Measurements from ENCODE around the gene TNXB.
"Not testable (repeated sequence)": the region's sequence is repeated elsewhere in the genome, so short reads cannot be mapped to it uniquely, and the experiment has no call there.

TNXB gene

DNA sequence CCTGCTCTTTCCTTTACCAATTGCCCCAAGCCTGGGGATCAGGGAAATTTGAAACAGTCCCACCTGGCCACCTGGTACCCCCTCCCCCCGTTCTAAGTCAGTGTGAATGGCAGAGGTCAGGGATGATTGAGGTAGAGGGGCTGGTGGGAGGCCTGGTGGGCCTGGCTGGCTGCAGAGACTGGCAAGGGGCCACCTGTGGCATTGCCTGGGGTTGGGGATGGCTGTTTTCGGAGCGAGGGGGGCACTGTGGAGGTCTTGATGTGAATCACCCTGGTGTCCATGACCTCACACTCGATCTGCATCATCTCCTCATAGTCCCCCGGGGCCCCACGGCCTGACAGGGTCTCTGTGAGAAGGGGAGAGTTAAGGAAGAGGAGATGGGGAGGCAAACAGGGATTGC is 6.5 kb upstream of the TNXB start:
- H3K4me3 ChIP-seq (ENCODE audit: low read depth, low read length) = no peak overlapping the region
- DNase-seq (ENCODE audit: low read depth) = no peak

DNA sequence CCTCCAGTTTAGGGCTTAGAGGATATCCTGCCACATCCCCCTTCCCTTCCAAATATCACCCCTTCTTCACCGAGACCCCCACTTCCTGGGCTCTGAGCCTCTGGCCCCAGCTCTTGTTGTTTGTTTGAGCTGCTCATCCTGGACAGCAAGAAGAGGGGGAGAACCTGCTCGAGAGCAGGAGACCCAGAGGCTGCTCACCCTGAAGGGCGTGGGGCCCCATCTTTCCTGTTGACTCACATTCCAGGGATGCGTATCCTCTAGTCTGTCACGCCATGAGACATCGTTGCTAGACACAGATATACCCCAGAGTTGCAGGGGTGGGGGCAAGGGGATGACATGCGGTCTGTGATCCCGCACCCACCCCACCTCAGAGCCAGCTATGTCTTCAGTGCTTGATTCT is 5.7 kb upstream of the TNXB start:
- DNase-seq (ENCODE audit: low read depth) = no peak

DNA sequence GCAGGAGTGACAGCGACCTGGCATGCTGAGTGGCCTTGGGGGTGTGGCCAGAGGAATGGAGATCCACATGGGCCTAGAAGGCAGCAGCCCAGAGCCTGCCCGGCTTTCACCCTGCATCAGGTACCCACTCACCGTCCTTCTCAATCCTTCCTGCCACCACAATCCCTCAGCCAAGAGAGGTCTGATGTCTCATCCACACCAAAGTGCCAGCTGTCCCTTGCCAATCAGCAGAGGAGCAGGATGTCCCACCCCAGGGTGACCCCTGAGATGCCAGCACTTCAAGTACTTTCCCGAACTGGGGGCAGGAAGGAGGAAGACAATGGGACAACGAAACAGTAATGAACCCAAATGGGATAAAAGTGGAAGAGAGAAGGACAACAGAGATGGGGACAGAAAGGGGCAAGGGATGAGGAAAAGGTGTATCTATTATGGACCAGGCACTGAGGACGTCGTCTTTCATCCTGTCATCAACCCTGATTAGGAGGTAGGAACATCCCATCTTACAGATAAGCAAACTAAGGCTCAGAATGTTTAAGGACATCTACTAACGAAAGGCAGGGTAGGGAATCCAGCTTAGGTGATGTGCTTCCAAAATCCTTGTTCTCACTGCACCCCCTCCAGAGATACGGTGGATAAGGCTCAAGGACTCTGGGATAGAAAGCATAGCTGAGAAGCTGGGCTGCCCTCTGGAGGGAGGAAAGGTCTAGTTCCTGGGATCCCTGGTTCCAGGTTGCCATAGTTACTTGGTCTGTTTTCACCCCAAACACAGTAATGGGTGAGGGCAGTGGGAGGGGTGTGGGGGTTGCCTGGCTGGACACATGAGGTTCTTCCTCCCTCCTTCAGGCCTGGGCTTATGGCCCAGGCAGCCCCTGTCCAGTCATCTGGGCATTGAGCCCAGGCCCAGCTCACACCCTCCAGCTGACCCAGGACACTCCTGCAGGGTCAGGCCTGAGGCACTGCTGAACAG is 4.5 kb upstream of the TNXB start:
- peak; percentile 63 for DNase-seq (ENCODE audit: low read depth)
- no peak overlapping the region for H3K4me3 ChIP-seq (ENCODE audit: low read depth, low read length)

More for the DNA sequence above, 5.7 kb upstream of the TNXB start:
- no peak overlapping the region for H3K4me3 ChIP-seq (ENCODE audit: low read depth, low read length)

DNA sequence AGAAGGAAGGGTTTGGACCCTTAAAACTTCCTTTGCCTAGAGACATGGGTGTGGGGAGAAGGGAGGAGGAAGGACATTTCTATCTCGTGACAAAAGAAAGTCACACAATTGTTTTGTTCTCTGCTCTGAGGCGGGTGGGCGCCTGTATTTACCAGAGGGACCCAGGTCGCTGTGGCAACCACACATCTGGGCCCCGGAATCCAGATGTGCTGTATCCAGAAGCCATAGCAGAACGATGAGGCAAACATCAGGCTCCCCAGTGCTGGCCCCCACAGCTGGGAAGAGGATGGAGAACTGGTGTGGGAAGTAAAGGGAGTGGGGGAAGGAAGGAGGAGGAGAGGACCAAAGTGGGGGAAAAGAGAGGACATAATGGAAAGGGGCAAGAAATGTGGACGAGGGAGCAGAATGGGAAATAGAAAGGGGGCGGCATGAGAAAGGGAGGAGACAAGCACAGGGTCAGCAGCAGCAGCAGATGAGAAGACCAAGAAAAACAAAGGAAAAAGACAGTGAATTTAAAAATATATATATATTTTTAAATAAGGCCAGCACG is 3.4 kb upstream of the TNXB start:
- no peak for DNase-seq (ENCODE audit: low read depth)
- no peak overlapping the region for H3K4me3 ChIP-seq (ENCODE audit: low read depth, low read length)

DNA sequence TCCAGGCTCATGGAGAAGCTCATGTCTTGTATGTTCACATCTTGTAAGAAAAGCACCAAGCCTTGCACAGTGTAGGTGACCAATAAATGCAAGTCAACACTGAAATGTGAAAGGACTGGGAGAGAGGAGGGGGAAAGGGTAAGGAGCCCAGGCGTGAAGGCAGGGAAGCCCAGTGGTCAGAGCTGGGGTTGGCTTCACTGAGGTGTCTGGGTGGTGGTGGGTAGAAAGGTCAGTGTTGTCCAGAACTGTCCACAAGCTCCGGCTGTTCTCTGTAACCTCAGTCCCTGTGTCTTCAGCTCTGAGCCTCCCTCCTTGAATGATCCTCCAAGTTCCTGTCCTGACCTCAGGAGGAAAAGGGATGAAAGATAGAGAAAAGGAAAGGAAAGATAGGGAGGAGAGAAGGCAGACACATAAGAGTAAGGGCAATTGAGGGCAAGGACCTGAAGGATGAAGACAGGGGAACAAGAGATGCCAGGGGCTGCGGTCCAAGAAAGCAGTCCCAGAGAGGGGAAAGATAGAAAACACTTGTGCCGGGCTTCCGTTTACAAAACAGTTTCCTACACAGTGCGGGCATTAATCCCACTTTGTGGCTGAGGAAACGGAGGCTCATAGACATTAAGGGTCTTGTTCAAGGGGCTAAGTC is 2.4 kb upstream of the TNXB start:
- H3K4me3 ChIP-seq (ENCODE audit: low read depth, low read length) = no peak overlapping the region

DNA sequence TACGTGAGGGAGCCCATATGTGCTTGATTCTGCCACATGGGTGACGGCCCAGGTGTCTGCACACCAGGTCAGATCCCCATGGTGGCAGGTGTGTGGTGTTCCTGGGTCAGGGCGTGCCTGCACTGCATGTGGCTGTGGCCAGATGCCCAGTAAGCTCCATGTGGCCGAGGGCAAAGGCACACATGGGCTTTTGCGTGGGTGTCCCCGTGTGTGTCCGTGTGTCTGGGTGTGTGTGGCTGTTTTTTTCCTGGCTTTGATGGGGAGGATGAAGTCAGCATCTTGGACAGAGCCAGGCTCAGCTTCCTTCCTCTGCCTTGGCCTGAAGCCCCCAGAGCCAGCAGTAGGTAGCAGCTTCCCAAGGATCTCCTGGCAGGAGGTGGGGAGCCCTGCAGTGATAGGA is 1.5 kb upstream of the TNXB start:
- DNase-seq (ENCODE audit: low read depth) = no peak
- no peak overlapping the region for H3K4me3 ChIP-seq (ENCODE audit: low read depth, low read length)

More for the DNA sequence above, 2.4 kb upstream of the TNXB start:
- DNase-seq (ENCODE audit: low read depth) = no peak

DNA sequence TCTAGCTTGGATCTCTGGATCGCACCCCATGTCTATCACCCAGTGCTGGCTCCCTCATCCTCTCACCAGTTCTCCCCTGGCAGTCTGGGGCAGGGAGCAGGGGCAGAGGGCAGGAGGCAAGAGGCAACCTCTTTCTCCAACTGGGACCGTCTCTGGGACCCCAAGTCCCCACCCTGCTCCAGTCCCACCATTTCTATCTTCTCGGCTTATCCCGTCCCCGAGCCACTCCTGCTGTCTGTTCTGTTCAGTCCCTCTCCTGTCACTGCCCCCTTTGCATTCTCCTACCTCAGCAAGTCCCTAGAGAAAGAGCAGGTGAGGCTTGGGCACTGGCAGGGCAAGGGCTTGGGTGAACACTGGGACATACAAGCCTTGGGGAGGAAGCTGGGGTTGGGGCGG is 625 bp upstream of the TNXB start:
- H3K4me3 ChIP-seq (ENCODE audit: low read depth, low read length) = no peak overlapping the region

DNA sequence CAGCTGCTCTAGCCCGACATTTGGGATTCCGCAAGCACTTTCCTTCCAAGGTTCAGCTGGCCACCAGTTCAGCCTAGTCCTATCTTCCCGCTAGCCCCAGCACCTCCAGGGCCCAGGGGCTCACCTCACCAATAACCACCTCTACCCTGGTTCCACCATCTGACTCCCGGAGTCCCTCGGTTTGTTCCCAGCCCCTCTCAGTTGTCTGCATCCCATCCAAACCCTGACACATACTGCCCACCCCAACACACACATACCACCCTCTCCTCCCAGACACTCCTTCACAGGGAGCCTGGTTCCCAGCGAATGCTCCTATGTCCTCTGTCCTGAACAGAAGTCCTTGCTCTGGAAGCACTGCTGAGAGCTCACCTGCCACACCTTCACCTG is 418 bp downstream of the TNXB start:
- H3K4me3 ChIP-seq (ENCODE audit: low read depth, low read length) = no peak overlapping the region
- DNase-seq (ENCODE audit: low read depth) = no peak

More for the DNA sequence above, 625 bp upstream of the TNXB start:
- DNase-seq (ENCODE audit: low read depth) = no peak

DNA sequence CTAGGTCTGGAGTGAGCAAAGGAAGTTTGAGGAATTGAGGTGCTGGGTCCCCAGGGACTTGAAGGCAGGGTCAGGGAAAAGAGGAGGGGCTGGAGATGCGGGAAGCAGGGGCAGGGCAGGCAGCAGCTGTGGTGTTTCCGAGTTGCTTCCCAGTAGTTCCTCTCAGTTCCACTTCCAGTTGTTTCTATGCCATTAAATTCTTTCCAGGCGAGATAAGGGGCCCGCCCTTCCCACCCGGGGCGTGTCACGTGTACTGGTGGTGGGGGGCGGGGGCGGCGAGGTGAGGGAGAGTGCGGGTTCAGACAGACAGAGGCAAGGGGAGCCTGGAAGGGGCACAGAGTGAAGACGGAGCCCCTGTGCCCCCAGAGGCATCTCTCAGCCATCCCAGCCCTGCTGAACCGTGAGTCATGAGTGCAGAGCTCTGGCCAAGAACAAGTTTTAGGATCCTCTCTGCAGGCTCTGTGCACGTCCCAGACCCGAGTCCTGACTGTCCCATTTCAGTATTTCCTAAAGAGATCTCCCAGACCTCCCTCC is 977 bp downstream of the TNXB start:
- no peak for DNase-seq (ENCODE audit: low read depth)
- H3K4me3 ChIP-seq (ENCODE audit: low read depth, low read length) = no peak overlapping the region

DNA sequence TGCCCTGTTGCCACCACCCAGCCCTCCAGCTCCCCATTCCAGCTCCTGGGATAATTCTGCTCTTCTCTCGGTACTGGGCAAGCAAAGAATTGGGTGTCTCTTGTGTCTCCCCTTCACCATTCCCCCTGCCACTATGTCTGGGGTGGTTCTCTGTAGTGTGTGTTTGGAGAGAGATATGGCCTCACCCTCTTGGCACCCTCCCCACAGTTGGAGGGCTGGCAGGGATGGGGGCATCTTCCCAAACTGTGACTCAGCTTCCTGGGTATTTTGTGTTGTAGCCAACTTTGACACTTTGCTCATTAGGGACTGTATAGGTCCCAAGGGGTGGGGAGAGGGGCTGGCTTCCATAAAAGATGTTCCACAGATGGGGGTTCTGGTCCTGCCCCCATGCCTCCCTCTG is 1.7 kb downstream of the TNXB start:
- no peak overlapping the region for H3K4me3 ChIP-seq (ENCODE audit: low read depth, low read length)
- DNase-seq (ENCODE audit: low read depth) = no peak

DNA sequence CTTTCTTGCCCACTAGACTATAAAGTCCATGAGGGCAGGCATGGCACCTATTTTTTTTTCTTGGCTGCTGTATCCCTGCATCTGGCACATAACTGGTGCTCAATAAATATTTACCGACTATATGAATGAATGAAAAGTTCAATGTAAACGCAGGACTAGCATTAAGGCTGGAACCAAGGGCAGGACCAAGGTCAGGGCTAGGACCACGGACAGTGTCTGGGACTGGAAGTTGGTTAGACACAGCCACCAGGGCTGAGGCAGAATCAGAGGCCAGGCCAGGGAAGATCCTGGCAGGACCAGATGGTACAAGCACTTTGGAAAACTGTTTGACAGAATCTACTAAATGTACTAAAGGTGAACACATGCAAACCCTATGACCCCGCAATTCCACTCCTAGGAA is 3.7 kb downstream of the TNXB start:
- DNase-seq (ENCODE audit: low read depth) = no peak
- no peak overlapping the region for H3K4me3 ChIP-seq (ENCODE audit: low read depth, low read length)

DNA sequence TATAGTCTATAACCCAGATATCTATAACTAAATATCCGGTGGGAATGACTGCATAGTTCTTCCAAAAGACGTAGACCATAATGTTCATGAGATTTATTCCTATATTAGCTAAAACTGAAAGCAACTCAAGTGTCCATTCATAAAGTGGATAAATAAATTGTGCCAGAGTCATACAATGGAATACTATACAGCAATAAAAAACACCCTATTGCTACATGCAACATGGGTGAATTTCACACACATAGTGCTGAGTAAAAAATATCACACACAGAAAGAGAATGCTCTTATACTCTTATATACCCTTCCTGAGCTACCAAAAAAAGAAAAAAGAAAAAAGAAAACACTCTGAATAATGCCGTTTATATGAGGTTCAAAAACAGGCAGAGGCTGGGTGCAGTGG is 6.9 kb downstream of the TNXB start:
- no peak overlapping the region for H3K4me3 ChIP-seq (ENCODE audit: low read depth, low read length)
- DNase-seq (ENCODE audit: low read depth) = no peak

DNA sequence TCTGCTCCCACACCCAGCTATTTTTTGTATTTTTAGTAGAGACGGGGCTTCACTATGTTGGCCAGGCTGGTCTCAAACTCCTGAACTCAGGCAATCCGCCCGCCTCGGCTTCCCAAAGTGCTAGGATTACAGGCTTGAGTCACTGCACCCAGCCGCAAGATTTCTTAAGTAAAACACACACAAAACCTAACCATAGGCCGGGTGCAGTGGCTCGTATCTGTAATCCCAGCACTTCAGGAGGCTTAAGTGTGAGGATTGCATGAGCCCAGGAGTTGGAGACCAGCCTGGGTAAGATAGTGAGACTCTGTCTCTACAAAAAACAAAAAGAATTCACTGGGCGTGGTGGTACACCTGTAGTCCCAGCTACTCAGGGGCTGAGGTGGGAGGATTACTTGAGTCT is 8.9 kb downstream of the TNXB start:
- not testable (repeated sequence) for DNase-seq (ENCODE audit: low read depth); H3K4me3 ChIP-seq (ENCODE audit: low read depth, low read length)

DNA sequence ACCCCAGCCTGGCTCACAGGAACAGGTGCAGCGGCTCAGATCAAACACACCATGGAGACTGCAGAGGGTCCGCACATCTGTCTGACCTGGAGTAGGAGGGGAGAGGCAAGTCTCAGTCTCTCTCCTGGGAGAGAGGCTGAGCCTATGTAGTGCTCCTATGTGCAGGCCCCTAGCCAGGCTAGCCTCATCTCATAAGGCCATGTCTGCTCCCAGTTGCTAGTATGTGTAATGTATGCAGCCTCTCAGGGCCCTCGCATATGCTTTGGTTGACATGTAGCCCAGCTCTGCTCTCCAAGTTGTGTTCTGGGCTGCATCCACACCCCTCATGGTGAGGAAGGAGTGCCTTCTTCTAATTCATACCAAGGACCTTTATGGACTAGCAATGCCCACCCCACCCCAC is 11.8 kb downstream of the TNXB start:
- DNase-seq (ENCODE audit: low read depth) = no peak
- H3K4me3 ChIP-seq (ENCODE audit: low read depth, low read length) = no peak overlapping the region

DNA sequence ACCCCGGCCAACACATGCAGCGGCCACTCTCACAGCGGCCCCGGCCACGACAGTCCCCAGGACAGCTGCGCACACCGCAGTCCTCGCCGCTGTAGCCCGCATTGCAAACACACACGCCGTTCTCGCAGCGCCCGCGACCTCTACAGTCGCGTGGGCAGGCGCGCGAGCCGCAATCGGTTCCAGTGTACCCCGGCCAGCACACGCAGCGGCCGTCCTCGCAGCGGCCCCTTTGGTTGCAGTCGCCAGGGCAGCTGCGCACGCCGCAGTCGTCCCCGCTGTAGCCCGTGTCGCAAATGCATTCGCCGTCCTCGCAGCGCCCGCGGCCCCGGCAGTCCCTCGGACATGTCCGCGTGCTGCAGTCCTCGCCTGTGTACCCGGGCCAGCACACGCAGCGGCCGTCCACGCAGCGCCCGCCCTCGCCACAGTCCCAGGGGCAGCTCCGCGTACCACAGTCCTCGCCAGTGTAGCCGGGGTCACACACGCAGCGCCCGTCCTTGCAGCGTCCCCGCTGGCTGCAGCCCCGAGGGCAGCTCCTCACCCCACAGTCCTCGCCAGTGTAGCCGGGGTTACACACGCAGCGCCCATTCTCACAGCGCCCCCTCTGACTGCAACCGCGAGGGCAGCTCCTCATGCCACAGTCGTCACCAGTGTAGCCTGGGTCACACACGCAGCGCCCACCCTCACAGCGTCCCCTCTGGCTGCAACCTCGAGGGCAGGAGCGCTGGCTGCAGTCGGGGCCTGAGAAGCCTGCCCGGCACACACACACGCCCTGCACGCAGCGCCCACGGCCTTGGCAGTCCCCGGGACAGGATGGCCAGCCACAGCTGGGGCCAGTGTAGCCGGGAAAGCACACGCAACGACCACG is 12.5 kb downstream of the TNXB start:
- no peak overlapping the region for H3K4me3 ChIP-seq (ENCODE audit: low read depth, low read length)
- no peak for DNase-seq (ENCODE audit: low read depth)

DNA sequence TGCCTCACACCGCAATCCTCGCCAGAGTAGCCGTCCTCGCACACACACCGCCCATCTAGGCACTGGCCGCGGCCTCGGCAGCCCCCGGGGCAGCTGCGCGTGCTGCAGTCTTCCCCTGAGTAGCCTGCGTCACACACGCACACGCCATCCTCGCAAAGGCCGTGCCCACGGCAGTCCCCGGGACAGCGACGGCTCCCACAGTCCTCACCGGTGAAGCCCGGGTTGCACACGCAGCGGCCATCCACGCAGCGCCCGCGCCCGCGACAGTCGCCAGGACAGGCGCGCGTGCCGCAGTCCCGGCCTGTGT is 13.1 kb downstream of the TNXB start:
- DNase-seq (ENCODE audit: low read depth) = no peak
- no peak overlapping the region for H3K4me3 ChIP-seq (ENCODE audit: low read depth, low read length)

DNA sequence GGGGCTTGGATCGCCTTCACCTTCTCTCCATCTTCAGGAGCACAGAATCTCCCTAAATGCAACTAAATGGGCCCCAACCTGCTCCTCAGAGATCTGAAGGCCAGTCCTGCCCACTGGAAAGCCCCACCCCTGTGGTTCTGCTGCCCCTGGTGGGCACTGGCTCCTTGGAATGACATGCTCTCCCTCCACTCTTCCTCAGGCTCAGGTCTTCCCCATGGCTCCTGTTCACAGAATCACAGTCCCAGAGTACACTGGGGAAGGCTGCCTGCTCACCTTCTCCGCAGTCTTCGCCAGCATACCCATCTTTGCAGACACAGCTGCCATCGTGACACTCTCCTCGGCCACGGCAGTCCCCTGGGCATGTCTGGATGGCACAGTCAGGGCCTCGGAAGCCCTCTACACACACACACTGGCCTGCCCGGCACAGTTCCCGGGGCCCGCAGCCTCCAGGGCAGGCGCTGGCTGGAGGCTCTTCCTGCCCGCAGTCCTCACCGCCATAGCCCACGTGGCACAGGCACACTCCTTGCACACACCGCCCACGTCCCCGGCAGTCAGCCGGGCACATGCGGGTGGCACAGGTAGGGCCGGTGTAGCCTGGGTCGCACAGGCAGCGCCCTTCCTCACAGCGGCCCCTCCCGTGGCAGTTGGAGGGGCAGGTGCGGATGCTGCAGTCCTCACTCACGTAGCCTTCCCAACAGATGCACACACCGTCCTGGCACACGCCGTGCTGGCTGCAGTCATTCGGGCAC is 13.6 kb downstream of the TNXB start:
- H3K4me3 ChIP-seq (ENCODE audit: low read depth, low read length) = no peak overlapping the region
- DNase-seq (ENCODE audit: low read depth) = no peak

DNA sequence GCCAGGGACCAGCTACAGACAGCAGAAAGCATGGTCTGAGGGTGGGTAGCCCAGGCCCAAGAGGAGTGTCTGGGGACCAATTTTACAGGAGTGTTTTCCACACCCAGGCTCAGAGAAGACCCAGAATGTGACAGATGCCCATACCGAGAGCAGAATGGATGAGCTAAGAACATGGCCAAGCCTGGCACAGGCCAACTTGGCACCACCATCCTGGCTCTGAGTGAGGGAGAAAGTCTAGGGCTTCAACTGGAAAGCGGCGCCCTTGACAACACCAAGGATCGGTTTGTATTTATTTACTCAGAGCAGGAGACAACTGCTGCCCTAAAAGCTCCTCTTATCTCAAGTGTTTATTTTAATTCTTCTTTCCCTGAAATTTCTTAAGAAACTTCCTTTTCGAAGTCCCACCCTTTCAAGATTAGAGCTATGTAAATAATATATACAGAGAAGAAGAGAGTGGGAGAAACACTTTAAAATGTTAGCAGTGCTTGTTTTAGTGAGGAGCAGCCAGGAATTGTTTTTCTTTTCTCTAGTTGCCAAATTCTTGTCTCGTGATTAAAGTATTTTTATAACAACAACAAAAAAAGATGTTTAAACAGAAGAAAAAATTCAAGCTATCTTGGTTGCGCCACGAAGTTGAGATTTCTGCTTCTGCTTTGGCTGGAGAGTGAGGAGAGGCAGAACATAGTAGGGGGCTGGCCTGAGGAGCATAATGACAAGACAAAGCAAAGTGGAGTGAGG is 16.2 kb downstream of the TNXB start:
- H3K4me3 ChIP-seq (ENCODE audit: low read depth, low read length) = no peak overlapping the region
- DNase-seq (ENCODE audit: low read depth) = no peak
